HG03064 (cell line): ENCODE results near the gene XYLT1.

ENCODE experiments used
- ATAC-seq: cut with Tn5 transposase; IDR thresholded peaks from one replicate; pipeline ENCODE4 v1.9.1; 2021; ENCODE audit warnings: low read depth; ENCODE audit not compliant: unreplicated experiment

XYLT1 gene

DNA sequence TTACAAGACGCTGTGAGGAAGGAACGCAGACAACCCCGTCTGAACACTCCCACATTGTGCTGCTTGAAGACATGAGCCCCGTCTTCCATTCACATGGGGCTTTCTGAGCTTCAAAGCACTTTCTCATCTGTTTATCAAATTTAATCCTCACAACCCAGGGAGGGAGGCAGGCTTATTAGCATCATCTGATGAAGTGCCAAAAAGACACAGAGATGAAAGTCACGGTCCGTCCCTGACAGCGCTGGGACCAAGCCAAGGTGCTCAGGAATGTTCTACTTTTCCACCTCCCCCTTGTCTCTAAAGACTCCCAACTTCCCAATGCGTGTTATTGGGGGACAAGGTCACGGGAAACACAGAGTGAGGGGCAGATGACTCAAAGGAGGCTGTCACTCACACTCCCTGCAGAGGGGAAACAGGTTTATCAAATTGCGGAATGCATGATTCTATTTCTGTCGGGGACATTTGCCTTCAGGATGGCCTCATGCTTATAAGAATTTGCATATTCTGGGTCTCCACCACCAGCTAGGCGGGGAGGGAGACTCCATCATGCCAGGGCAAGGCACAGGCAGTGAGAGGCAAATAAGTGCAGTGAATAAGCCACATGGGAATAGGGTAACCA is 10.7 kb downstream of the XYLT1 start:
- ATAC-seq = no peak

DNA sequence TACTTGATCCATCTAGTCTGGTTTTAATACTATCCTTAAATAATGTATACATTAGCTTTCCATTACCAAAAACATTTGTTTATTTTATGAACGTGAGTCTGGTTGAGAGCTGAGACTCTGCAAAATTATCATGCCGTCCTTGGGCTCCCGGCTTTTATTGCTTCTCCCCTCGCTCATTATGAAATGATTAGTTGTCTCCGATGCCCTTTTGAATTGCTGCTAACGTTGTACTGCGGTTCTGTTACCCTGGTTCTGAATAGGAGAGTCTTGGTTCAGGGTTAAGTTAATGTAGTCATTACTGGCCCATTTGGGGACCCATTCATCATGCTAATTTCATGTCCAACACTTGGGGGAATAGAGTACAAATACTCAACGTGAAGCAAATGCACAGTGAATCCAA is 12.8 kb downstream of the XYLT1 start:
- no peak for ATAC-seq

DNA sequence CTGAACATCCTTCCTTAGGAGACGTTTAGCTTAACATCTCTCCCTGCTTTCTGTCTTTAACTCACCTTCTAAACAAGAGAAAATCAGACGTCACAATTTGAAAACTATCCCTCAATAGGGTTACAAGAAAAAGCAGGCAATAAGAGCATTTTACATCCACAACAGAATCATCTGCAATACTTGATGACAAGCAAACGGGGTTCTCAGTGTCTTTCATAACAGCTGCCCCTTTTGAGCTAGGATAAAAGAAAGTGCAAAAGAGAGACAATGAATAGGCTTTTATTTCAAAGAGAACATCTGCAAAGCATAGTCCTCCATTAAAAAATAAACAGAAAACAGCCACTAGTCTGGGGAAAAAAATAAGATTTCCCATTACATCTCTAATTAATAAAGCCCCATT is 13.2 kb downstream of the XYLT1 start:
- ATAC-seq = no peak

DNA sequence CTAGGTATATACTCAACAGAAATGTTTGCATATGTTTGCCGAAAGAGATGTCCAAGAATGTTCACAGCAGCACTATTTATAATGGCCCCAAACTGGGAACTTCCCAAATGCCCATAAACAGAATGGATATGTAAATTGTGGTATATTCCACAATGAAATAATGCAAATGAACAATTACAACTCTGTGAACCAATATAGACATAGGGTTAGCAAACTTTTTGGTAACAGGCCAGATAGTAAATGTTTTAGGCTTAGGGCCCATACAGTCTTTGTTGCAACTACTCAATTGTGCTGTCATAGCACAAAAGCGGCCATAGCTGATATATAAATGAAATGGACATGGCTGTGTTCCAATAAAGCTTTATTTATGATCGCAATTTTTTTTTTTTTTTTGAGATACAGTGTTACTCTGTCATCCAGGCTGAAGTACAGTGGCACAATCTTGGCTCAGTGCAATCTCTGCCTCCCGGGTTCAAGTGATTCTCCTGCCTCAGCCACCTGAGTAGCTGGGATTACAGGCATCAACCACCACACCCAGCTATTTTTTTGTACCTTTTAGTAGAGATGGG is 16.5 kb downstream of the XYLT1 start:
- no peak for ATAC-seq

DNA sequence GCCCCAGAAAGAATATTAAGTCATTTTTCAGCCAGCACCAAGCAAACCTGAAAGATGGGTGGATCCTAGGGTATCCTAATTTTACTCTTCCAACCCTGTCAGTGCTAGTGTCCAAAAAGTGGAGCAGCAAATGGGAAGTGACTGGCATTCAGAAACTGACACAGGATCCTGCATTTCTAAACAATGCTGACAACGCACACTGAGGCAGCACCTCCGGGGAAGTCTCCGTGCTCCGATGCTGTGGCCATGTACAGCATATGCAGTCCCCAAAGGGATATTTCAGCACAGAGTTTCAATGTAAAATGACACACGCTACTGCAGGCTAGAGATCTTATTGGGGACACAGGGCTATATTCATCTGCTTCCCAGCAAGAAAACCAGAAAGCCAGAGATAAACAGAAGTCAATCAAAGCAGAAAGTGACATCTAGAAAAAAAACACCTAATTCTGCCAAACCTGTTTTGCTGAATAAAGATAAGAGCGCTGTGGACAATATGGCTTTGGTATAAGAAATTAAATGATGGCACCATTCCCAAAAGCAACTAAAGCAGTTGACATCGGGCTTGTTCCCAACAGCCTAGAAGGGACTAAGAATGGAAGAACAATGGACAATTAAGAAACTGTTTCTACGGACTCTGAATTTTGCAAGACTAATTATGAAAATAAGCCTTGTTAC is 17.3 kb downstream of the XYLT1 start:
- no peak for ATAC-seq

DNA sequence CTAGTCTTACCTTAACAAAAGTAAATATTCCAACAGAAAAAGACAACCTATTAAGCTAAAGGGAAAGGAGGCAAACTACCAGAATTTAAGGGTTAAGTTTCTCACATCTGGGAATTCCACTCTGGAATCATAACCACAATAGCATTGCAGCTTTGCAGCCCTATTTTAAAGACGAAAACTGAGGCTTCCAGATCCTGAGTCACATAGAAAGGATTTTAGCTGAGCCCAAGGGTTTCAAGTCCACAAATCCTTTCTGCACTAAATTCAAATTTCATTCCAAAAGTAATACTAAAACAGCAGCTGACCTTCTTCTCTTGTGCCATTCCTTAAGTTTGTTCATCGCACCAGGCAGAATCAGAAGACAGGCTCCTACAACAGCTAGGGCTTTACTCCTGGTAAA is 17.8 kb downstream of the XYLT1 start:
- no peak for ATAC-seq

DNA sequence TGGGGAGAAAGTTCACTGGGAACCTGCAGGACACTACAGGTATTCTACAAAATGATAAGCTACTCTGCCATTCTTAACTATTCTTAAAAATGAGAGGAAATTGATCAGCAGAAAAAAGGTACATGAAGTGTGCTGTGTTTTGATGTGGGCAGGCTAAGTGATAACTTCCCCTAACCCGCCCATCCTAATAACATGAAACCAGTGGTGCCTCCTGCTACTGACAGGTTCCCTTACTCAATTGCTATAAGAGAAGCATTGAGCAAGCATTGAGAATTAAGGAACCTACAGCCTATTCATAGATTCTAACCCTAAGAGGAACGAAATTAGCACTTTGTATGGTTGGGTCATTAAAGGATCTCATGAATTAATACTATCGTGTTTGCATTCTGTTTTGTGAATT is 18.9 kb downstream of the XYLT1 start:
- no peak for ATAC-seq

DNA sequence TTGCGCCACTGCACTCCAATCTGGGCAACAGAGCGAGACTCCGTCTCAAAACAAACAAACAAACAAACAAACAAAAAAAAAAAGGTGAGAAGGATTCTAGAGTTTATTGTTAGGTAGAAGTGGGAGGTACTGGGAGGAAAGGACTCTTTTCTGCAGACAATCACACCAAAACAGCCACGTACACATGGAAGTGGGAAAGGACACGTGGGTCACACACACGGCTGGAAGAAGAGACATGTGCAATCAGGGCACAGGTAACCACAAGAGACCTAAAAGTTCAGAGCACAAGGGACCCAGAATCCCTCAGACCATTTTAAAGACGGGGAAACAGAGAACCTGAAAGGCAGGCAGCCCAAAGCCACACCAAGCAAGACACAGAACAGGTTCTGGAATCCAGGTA is 20.5 kb downstream of the XYLT1 start:
- ATAC-seq = no peak

DNA sequence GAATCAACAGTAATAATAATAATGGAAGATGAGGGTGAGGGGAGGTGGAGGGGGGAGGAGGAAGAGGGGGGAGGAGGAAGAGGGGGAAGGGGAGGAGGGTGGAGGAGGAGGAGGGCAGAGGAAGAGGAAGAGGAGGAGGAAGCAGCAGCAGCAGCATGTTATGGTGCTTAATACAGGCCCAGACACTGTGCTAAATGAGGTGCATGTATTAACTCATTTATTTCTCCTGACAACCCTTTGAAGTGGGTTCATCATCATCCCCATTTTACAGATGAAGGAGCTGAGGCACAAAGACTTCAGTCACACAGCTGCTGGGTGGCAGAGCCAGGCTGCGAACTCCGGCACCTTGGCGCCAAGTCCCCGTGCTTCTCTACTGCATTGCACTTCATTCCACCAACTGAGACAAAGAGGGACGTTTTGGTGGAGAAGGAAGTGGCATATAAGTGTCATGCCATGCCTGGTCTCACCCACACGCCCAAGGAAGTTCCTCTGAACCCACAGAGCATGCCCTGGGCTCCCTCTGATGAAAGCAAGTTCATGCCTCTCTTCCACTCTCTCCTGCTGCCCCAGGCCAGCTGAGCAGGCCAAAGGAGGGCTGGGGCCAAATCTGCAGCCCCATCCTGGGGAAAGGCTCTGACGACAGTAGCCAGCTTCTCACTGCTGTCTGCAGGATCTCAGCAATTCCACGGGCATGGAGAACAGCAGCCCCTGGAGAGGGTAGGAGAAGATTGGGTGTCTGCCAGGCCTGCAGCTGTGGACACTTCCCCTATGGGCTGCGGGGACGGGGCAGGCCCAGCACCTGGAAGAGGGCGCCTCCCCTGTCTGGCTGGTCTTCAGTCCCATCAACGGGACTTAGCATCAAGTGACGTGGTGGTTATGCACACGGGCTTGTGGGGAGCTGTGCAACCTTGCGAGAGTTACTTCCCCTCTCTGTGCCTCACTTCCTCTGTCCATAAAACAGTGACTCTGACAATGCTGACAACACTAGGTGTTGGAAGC is 21.8 kb downstream of the XYLT1 start:
- no peak for ATAC-seq

DNA sequence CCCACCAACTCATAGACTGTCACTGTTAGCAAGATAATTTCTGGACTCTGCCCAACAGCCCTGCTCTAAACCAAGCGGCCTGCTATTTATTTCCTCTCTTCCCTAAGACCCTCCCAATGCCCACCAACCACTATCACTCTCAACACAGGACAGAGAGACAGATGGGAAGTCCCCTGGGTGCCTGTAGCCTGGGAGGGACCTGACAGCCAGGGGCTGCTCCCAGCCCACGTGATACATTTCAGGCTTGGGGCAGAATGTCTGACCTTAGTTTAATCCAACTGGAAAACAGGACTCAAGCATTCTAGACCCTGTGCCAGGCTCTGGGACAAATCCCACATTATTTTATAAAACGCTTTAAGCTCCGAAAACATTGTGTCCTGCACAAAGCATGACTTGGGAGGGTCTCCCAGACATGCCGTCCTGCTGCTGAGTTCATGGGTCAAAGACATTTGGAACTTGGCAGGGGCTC is 23.6 kb downstream of the XYLT1 start:
- ATAC-seq = no peak

DNA sequence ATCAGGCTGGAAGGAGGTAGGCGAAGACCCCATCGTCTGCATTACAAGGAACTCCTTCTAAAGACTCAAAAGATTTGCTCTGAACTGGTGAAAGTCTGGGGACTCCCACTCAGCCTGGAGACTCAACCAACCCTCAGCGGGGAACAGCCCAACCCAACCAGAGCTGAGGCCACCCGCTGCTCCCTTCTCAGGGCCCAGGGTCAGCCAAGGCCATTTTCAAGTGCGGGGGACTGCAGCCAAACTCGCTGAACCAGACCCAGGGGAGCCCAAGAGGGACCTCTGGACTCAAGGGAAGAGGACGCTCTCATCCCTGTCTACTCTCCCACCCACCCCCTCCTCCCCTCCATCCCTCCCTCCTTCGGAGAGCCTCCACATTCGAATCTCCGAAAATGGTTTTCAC is 24.1 kb downstream of the XYLT1 start:
- ATAC-seq = no peak

DNA sequence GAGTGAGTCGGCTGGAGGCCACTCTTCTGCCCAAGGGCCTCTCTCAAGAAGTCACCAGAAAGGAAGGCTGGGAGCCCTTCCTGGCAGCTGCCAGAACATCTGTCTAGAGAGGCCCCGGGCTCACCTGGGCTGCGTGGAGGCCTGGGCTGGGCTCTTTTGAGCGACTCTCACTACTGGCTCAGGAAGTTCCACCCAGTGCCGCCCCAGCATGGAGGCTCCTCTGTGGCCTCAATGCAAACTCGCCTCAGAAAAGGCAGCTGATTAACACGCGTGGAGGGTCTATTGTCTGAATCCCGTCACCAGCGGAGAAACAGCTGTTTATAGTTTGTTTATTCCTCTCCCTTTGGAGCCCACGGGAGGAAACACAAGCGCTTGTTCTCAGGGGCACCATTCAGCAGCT is 25.3 kb downstream of the XYLT1 start:
- no peak for ATAC-seq

DNA sequence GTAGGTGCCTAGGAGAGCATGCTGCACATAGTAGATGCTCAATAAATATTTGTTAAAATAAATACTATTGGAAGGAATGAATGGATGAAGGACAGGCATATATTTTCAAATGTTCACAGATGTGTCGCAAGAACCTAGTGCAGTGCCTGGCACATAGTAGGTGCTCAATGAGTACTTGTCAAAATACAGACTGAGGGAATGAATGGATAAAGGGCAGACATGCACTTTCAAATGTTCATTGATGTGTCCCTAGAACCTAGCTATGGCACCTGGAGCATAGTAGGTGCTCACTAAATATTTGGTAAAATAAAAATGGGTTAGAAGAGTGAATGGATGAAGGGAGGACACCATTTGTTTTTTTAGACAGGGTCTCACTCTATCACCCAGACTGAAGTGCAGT is 26.1 kb downstream of the XYLT1 start:
- no peak for ATAC-seq

DNA sequence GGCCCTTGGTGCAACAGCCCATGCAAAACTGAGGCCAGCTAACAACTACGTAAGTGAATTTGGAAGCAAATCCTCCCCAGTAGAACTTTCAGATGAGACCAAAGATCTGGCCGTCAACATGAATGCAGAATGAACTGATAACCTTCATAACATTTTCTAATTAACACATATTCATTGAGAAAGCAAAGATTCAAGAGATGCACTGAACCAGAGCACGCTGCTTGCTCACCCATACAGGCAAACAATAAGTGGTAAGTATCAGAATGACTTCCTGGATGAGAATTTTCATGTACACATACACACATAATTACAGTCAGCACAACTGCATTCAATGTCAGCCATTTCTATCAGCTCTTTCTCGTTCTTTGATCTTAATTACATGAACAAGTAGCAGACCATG is 30.6 kb downstream of the XYLT1 start:
- no peak for ATAC-seq

DNA sequence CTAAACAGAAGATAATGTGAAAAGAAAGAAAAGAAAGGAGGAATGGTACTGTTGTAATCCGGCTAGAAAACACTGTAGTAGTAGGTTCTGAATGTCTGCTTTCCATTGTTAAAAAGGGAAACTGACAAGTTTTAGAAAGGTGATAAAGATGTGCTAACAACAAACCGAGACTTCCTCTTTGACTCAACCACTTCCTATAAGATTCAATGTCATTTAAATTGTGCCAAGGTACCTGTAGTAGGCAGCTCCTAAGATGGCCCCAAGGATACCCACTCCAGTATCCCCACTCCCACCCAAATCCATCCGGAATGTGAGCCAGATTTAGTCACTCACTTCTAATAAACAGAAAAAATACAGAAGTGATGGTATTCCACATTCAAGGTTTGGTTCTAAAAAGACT is 31.2 kb downstream of the XYLT1 start:
- ATAC-seq = no peak

DNA sequence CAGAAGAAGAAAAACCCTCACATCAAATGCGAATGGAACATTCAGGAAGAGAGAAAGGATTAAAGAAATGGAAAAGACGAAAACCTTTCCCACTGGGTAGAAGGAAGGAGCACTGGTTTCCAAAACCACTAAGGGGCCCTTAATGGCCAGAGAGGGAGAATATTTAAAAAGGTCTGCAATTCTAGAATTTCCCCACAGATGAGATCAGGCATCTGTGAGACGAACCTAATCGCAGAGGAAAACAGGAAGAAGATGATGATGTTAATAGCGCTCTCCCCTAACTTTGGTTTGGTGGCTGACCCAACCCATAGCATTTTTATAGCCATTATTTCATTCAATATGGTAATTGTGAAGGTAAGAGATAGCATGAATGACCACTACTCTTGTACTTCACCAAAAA is 32.8 kb downstream of the XYLT1 start:
- ATAC-seq = no peak

DNA sequence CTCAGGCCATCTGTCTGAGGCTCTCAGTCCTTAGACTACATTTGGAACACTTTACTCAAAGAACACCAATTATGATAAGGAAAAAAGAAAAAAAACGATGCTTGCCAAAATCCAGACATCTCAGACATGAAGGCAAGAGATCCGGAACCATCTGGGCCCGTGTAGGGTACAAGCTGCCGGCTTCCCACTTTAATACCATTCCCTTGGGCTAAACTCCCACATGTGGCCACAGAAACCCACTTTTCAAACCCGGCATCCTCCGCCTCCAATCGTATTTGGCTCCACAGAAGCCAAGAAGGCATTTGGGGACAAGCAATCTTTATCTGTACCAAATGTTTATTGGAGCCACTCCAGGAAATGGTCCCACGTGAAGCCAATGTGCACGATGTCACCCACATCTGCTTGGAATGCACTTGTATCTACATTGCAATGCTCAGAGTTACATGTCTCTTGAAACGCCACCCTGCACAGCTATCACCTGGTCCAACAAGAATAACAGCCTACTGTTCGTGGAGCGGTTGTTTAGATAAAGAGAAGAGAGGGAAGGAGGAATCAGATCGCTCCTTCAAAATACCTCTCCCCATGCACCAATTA is 33.5 kb downstream of the XYLT1 start:
- ATAC-seq = no peak

DNA sequence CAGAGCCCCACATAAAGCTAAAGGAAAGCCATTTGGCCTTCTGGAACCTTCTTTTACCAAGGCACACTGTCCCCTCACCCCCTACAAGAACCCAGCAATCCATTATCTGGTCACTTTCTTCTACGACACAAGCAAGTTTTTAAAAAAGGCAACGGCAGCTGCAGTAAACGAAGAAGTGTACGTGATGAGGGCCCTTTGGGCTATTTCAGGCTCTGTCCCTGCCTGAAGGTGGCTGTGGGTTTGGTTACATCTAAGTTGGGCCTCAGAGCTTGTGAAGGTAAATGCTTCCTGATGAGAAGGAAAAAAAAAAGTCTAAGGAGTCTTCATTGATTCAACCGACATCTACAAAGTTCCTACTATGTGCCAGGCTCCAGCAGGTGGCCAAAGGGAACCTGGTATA is 35.4 kb downstream of the XYLT1 start:
- ATAC-seq = no peak

DNA sequence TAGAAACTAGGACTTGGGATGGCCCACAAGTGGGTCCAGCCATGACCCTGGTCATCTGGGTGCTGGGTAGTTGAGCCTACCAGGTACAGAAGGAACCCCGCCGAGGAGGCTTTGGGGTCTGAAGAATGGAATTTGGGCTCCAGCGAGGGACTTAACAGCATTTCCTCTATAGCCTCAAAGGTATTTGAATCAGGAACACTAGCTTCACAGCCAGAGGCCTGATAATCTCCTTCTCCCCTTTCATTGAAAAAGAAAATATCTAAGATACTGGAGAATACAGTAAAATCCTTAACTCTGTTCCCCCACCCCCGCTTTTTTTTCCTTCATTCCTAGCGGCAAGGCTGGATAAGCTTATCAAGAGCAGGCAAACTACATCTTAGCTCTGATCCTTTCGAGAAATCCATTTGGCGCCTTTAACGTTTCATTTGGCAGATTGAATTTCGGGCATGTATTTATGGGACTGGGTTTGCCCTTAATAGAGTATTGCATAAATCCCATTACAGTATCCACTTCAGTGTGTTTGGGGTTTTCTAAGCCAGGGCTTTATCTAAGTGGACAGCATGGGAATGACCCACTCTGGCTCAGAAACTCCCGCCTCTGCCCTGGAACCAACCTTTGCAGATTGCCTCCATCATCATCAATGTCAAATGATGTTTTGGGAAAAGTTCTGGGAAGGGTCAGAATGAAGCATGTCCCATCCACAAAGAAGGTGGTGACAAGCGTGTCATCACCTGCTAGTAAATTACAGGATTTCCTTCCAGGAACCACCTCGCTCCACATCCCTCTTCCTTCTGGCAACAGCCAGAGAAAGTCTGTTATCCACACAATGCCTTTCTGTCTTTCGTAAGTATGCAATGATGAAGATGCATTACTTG is 36.9 kb downstream of the XYLT1 start:
- ATAC-seq = no peak
